HG03469 (cell line): ENCODE measurements around the gene ZBTB47.

Experiments
- ATAC-seq: cut with Tn5 transposase; IDR thresholded peaks from one replicate; pipeline ENCODE4 v1.9.1; 2021; ENCODE audit warnings: mild to moderate bottlenecking, moderate library complexity, moderate number of reproducible peaks; ENCODE audit not compliant: unreplicated experiment

Gene ZBTB47

DNA sequence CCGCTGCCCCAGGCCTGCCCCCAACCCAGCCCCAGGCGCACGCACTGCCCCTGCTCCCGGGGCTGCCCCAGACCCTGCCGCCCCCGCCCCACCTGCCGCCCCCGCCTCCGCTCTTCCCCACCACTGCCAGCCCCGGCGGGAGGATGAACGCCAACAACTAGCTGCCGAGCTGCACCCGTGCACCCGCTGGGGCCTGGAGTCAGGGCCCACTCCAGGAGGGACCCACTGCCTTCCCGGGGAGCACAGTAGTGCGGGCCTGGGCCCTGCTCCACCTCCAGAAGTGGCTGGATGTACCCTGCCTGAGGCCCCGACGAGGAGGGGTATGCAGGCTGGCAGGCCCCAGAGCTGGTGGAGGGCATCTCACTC, 10.9 kb downstream of the ZBTB47 start:
- no peak for ATAC-seq

DNA sequence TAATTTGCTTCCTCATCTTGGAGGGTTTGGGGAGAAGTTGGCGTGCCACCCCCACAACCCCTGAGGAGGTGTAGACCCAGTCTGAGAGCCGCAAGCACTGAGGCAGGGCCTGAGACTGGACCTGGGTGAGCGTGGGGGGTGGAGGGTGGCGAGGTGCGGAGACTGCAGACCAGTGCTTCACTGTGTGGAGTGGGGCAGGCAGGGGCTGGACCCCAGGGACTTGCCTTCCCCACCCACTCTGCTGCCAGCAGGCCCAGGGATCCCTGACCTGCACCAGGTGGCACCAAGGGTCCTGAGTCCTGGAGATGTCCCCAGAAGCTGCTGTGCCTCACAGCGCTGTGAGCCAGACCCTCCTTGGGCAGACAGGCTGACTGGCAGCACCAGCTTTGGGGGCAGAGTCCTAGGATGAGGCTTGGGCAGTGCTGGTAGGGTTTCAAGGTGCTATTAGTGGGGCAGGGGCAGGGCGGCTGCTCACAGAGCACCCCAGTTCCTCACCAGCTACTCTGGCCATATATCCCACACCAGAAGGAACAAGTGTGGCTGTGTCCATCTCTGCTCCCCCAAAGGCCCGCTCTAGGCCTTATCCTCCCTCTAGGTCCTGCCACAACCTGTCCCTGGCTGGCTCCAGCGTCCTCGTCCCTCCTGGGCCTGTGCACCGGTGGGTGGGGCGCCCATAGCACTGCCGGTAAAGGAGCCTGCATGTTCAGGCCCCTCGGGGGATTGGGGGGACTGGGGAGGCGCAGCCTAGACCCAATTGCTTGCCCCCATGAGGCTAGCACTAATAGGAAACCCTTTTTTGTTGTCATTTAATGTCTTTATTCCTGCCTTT, 11.8 kb downstream of the ZBTB47 start:
- ATAC-seq: no peak

GRCh38 chr3:42666022-42666421, 12.5 kb downstream of the ZBTB47 start:
- ATAC-seq: no peak

- no peak for ATAC-seq
These were observed 13.1 kb downstream of the ZBTB47 start for GRCh38 chr3:42666577-42666998.

- no peak for ATAC-seq
These were observed 13.6 kb downstream of the ZBTB47 start for GRCh38 chr3:42667096-42667522.

DNA sequence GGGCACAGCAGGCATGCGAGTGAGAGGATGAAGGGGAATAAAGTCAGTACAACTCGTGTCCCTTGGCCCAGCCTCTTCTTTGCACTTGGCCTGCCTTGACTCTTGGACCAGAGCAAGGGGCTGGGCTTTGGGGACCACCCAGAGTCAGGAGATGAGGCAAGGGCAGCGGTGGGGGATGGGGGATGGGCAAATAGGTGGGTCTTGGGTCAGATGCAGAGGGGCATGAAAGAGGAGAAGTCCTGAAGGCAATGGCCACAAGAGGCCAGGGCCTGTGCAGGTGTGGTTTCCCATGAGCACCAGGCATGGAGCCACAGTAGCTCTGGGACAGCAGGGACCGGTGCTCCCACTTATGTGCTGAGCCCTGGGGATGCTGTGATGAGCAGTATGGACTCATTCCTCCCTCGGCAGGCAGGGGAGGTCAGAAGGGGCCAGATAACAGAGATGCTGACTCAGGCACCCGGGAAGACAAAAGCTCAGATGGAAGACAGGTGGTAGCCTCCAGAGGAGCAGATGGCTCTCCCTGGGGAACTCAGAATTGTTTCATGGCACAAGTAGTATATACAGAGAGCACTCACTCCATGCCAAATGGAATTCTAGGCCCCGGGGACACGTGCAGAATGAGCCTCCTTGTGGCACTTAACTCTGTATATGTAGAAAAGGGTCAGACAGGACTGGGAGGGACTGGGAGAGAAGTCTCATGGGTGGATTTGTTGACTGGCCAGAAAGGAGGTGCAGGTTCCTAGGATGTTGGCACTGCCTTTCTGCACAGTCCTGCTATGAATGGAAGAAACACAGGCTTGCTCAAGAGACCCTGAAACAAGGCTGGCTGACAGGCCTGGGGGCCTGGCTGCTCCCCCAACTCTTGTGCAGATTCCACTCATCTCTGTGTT, 14.3 kb downstream of the ZBTB47 start:
- no peak for ATAC-seq

GRCh38 chr3:42668413-42668760, 14.9 kb downstream of the ZBTB47 start:
- no peak for ATAC-seq

GRCh38 chr3:42668793-42669217, 15.3 kb downstream of the ZBTB47 start:
- no peak for ATAC-seq

GRCh38 chr3:42670051-42670576, 16.6 kb downstream of the ZBTB47 start:
- ATAC-seq: no peak

DNA sequence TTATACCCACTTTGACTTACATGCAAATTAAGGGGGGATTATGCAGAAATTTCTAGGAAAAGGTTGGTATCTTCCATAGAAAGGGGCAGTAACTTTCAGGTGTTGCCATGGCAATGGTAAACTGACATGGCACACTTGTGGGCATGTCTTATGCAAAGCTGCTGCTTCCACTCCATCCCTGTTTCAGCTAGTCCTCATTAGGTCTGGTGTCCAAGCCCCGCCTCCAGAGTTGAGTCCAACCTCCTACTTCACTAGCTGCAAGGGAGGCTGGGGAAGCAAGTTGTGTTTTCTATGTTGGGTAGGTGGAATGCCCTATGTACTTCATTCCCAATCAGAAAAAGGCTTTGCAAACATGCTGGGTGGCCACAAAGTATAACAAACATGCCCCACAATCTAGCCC, 17.2 kb downstream of the ZBTB47 start:
- no peak for ATAC-seq

- ATAC-seq: no peak
These were observed 19.0 kb downstream of the ZBTB47 start for GRCh38 chr3:42672515-42672914.

DNA sequence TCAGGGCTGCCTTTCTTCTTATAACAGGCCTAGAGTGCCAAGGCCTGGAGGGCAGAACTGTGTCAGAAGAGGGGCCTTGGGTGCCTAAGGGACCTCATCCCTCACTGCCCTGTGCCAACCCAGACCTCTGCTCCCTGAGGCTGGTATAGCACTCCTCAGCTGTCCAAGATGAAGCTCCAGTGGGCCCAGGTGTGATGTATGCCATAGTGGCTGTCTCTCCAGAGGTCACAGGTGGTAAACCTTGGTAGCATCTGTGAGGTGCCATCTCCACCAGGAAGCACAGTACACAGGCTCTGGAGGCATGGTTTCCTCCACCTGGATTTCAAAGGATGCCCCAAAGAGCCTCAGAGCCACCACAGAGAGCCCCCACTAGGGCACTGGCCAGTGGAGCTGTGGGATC, 19.6 kb downstream of the ZBTB47 start:
- no peak for ATAC-seq

- ATAC-seq: no peak
These were observed 20.6 kb downstream of the ZBTB47 start for GRCh38 chr3:42674146-42674545.

GRCh38 chr3:42675909-42676308, 22.4 kb downstream of the ZBTB47 start:
- no peak for ATAC-seq

DNA sequence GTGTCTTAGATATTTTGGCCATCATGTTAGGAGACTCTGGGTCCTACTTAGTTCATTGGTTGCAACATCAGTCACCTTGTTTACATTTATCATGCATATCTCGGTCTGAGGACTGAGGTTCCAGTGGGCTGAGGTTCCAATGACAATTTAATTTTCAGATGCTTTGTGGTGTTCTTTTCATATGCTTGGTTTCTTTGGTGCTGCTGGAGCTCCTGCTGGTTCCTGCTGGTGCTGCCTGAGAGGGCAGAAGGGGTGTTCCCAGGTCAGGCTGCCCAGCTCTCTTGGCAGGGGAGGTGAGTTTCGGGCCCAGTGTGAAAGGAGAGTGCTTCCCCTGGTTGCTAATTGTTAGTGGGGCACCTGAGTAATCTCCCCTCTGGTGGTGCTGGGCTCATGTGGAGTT, 24.9 kb downstream of the ZBTB47 start:
- ATAC-seq: no peak

GRCh38 chr3:42680271-42680670, 26.8 kb downstream of the ZBTB47 start:
- ATAC-seq: no peak

GRCh38 chr3:42680806-42681205, 27.3 kb downstream of the ZBTB47 start:
- no peak for ATAC-seq

- no peak for ATAC-seq
These were observed 28.0 kb downstream of the ZBTB47 start for GRCh38 chr3:42681361-42682038.

DNA sequence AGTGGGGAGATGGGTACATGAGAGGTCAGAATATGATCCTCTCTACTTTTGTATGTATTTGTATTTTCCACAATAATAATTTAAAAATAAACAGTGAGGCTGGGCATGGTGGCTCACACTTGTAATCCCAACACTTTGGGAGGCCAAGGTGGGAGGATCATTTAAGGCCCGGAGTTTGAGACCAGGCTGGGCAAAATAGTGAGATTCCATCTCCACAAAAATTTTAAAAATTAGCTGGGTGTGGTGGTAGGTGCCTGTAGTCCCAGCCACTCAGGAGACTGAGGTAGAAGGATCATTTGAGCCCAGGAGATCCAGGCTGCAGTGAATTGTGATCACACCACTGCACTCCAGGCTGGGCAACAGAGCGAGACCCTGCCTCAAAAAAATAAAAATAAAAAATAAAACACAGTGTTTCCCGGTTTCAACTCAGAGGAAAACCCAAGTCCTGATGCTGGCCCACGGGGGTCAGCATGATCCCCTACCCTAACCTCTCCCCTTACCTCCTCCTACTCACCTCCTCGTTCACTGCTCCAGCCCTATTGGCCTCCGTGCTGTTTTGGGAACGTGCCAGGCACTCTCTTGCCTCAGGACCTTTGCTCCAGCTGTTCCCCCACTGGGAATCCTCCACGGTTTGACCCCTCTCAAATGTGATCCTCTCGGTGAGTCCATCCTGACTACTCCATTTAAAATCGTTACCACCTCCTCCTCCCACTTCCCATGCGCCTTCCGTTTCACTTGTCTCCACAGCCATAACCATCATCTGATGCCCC, 29.0 kb downstream of the ZBTB47 start:
- no peak for ATAC-seq

- ATAC-seq: no peak
These were observed 30.5 kb downstream of the ZBTB47 start for GRCh38 chr3:42683875-42684598.
